NT2/D1 (cell line): ENCODE results near the gene CABLES2.

ENCODE experiments used
- SUZ12 ChIP-seq: IDR thresholded peaks from 2 replicates; pipeline ENCODE4 v1.6.1; 2011; ENCODE audit not compliant: insufficient read length, insufficient read depth; ENCODE audit errors: extremely low read depth
- YY1 ChIP-seq: IDR thresholded peaks from 2 replicates; pipeline ENCODE4 v1.6.1; 2011; ENCODE audit not compliant: insufficient read length, insufficient read depth

- TF ChIP-seq YY1 (no peak), SUZ12 (no peak)
Measured at GRCh38 chr20:62362590-62362940, 44.5 kb downstream of the CABLES2 start.
